HL-60 (cell line): ENCODE data around the gene CAD.

Source experiments
- DNase-seq, 2 experiments: peaks; one replicate each; pipeline ENCODE4 v3.0.0-alpha.2; 2010 to 2020; ENCODE audit warnings: low read depth in 1 of 2, low spot score in 1 of 2
- H3K27ac ChIP-seq: fragments of 250-450 bp; sonication (Bioruptor Pico); replicated peaks from 2 replicates; pipeline ENCODE4 v1.5.1; 2020; ENCODE audit warnings: mild to moderate bottlenecking, moderate library complexity
- H3K27me3 ChIP-seq: fragments of 250-450 bp; sonication (Bioruptor Pico); 2 replicates; pipeline ENCODE4 v1.5.1; 2021; ENCODE audit warnings: mild to moderate bottlenecking, moderate library complexity; ENCODE audit not compliant: insufficient read depth, poor library complexity, severe bottlenecking
- H3K4me3 ChIP-seq: replicated peaks from 2 replicates; pipeline ENCODE4 v1.5.1; 2011; ENCODE audit warnings: mild to moderate bottlenecking, control low read depth, low read length; ENCODE audit not compliant: insufficient read depth
- GABPA ChIP-seq: IDR thresholded peaks from 2 replicates; pipeline ENCODE4 v1.6.1; 2012; ENCODE audit warnings: low read depth
- POLR2AphosphoS5 ChIP-seq: IDR thresholded peaks from 2 replicates; pipeline ENCODE4 v1.6.1; 2012; ENCODE audit warnings: low read depth
- REST ChIP-seq: IDR thresholded peaks from 2 replicates; pipeline ENCODE4 v1.6.1; 2012; ENCODE audit warnings: low read depth; ENCODE audit not compliant: insufficient replicate concordance
- SPI1 ChIP-seq: IDR thresholded peaks from 2 replicates; pipeline ENCODE4 v1.6.1; 2012; ENCODE audit warnings: low read depth, mild to moderate bottlenecking, borderline replicate concordance
- TF ChIP-seq, protein P1 (sequence below): IDR thresholded peaks from one replicate; pipeline ENCODE4 v1.5.1; 2011; ENCODE audit warnings: low read length, control low read depth, inconsistent platforms; ENCODE audit not compliant: insufficient read depth

The CAD gene

GRCh38 chr2:27261241-27261925 lies 44.2 kb downstream of the CAD start:
- Histone ChIP-seq H3K27ac (no peak overlapping the region), H3K4me3 (no peak overlapping the region)

GRCh38 chr2:27261926-27262298 lies 44.7 kb downstream of the CAD start:
- H3K27ac ChIP-seq: no peak overlapping the region
- no peak for DNase-seq
- TF ChIP-seq GABPA (no peak), POLR2AphosphoS5 (no peak), SPI1 (no peak), REST (no peak)
- TF ChIP-seq, protein P1, sequence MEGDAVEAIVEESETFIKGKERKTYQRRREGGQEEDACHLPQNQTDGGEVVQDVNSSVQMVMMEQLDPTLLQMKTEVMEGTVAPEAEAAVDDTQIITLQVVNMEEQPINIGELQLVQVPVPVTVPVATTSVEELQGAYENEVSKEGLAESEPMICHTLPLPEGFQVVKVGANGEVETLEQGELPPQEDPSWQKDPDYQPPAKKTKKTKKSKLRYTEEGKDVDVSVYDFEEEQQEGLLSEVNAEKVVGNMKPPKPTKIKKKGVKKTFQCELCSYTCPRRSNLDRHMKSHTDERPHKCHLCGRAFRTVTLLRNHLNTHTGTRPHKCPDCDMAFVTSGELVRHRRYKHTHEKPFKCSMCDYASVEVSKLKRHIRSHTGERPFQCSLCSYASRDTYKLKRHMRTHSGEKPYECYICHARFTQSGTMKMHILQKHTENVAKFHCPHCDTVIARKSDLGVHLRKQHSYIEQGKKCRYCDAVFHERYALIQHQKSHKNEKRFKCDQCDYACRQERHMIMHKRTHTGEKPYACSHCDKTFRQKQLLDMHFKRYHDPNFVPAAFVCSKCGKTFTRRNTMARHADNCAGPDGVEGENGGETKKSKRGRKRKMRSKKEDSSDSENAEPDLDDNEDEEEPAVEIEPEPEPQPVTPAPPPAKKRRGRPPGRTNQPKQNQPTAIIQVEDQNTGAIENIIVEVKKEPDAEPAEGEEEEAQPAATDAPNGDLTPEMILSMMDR: no peak
- peaks cover 60% of the 10 kb centered on the region for H3K27me3 ChIP-seq
- H3K4me3 ChIP-seq: no peak overlapping the region

More at GRCh38 chr2:27261241-27261925, 44.2 kb downstream of the CAD start:
- peaks cover 60% of the 10 kb centered on the region for H3K27me3 ChIP-seq
- TF ChIP-seq SPI1 (no peak), REST (no peak)
- DNase-seq: no peak

GRCh38 chr2:27262379-27263286 lies 45.5 kb downstream of the CAD start, which contains the start of gene SLC30A3:
Gene SLC30A3 (minus strand): TSS chr2:27263047. CDS start chr2:27262906, 141 bp downstream.
- peak within 1 kb of the TSS; percentile 39 for H3K4me3 ChIP-seq
- TF ChIP-seq POLR2AphosphoS5 (no peak), GABPA (no peak), SPI1 (no peak), REST (no peak)
- TF ChIP-seq, protein P1: no peak
- no peak within 1 kb of the TSS for H3K27ac ChIP-seq
- peaks cover 60% of the 10 kb centered on the region for H3K27me3 ChIP-seq
- DNase-seq: peak in 1 of 2 experiments; percentile 26
